Spinal cord (tissue), 10 donors: ENCODE data around the gene SS18L1. TPM values are rescaled to one million over a fixed set of nuclear protein-coding genes. Genes with fewer than 3 reads are reported as not detected.

Experiments used
- DNase-seq, 6 donors: peaks; one replicate each; pipeline versions ENCODE4 v3.0.0 to v3.0.0-alpha.2; 2013 to 2015; ENCODE audit warnings: low spot score in 6 of 6, low read depth in 4 of 6
- H3K27ac ChIP-seq: one replicate; pipeline ENCODE4 v1.5.1; 2013; ENCODE audit warnings: low read depth, low read length, control low read depth
- H3K27me3 ChIP-seq: one replicate; pipeline ENCODE4 v1.6.1; 2013; ENCODE audit warnings: low read length; ENCODE audit not compliant: control insufficient read depth, insufficient read depth
- H3K36me3 ChIP-seq: one replicate; pipeline ENCODE4 v1.6.1; 2013; ENCODE audit warnings: low read length; ENCODE audit not compliant: control insufficient read depth, insufficient read depth
- H3K4me1 ChIP-seq: one replicate; pipeline ENCODE4 v1.6.1; 2013; ENCODE audit warnings: low read length; ENCODE audit not compliant: control insufficient read depth, insufficient read depth
- H3K4me3 ChIP-seq: one replicate; pipeline ENCODE4 v1.5.1; 2013; ENCODE audit warnings: low read depth, low read length, control low read depth
- H3K9me3 ChIP-seq: one replicate; pipeline ENCODE4 v1.6.1; 2013; ENCODE audit warnings: low read length; ENCODE audit not compliant: control insufficient read depth, insufficient read depth
- WGBS: methylation state at CpG from one replicate; pipeline ENCODE4 v1.1.5; 2013; ENCODE audit warnings: missing lambda C conversion rate; ENCODE audit not compliant: insufficient coverage; 5-methylcytosine and 5-hydroxymethylcytosine counted together
- polyA plus RNA-seq, 2 donors: library from polyadenylated mRNA; unstranded; fragments of 120-200 nt; gene quantifications; one replicate each; pipeline ENCODE4 v1.2.1, GENCODE V29; 2013; ENCODE audit not compliant: insufficient read length in 2 of 2
- total RNA-seq, 2 donors: library from RNA; depleted of rRNA in 1 of 2; stranded (reverse); fragments of 120-200 nt in 1 of 2; fragments of >200 nt in 1 of 2; gene quantifications; one replicate each; pipeline versions ENCODE4 v1.2.3 to v1.2.4, GENCODE V29; 2013 to 2014
- donor health status: healthy.

Gene SS18L1
- total and polyA plus RNA-seq, 4 donors = 21.5 to 58.2 (median 47.5) TPM

DNA sequence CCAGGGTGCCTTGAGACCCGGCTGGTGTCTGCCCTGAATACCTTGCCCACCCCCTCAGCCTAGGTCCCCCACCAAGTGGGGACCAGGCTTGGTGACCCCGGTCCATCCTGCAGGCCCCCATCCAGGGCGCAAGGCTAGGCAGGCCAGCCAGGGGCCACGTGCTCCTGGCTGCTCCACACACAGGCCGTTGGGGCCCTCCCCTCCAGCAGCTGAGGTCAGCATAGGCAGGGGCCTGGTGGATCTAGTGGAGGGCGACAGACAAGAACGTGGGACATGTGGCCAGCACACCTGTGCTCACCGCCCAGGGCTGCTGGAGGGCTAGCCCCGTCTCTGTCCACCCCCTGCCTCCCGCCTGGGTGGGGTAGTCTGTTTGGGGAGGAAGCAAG is 84.0 kb downstream of the SS18L1 start:
- Histone ChIP-seq H3K27me3 (peaks cover 10% of the 10 kb centered on the region), H3K27ac (no peak overlapping the region), H3K4me3 (no peak overlapping the region), H3K9me3 (no peaks in the 10 kb centered on the region), H3K4me1 (peaks cover 10% of the 10 kb centered on the region), H3K36me3 (no peaks in the 10 kb centered on the region)
- DNase-seq = no peak
- WGBS = 65% methylated on average over 8 of the region's 10 CpGs

GRCh38 chr20:62227977-62228958 is 84.7 kb downstream of the SS18L1 start:
- WGBS = 60% methylated on average over 35 of the region's 37 CpGs
- H3K27me3 ChIP-seq = peaks cover 6% of the 10 kb centered on the region

GRCh38 chr20:62228982-62229545 is 85.5 kb downstream of the SS18L1 start:
- WGBS = 89% methylated on average over 7 of the region's 7 CpGs
- Histone ChIP-seq H3K27ac (no peak overlapping the region), H3K9me3 (no peaks in the 10 kb centered on the region), H3K27me3 (peaks cover 2% of the 10 kb centered on the region), H3K4me1 (peaks cover 20% of the 10 kb centered on the region), H3K4me3 (no peak overlapping the region), H3K36me3 (no peaks in the 10 kb centered on the region)
- DNase-seq = no peak

More at GRCh38 chr20:62227977-62228958, 84.7 kb downstream of the SS18L1 start:
- H3K9me3 ChIP-seq = no peaks in the 10 kb centered on the region
- DNase-seq = no peak
- no peaks in the 10 kb centered on the region for H3K36me3 ChIP-seq
- H3K4me1 ChIP-seq = peaks cover 16% of the 10 kb centered on the region
- H3K4me3 ChIP-seq = no peak overlapping the region
- no peak overlapping the region for H3K27ac ChIP-seq

DNA sequence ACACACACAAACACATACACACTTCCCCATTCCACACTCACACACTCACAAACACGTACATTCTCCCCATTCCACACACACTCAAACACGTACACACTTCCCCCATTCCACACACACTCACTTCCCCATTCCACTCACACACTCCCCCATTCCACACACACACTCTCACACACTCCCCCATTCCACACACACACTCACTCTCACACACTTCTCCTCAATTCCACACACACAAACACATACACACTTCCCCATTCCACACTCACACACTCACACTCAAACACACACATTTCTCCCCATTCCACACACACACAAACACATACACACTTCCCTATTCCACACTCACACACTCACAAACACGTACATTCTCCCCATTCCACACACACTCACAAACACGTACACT is 86.1 kb downstream of the SS18L1 start:
- 78% methylated on average over 4 of the region's 4 CpGs for WGBS
- H3K9me3 ChIP-seq = no peaks in the 10 kb centered on the region
- peaks cover 25% of the 10 kb centered on the region for H3K4me1 ChIP-seq
- no peak for DNase-seq
- no peak overlapping the region for H3K27ac ChIP-seq
- H3K36me3 ChIP-seq = no peaks in the 10 kb centered on the region
- H3K4me3 ChIP-seq = no peak overlapping the region
- no peaks in the 10 kb centered on the region for H3K27me3 ChIP-seq

GRCh38 chr20:62230276-62230675 is 86.7 kb downstream of the SS18L1 start:
- Histone ChIP-seq H3K4me3 (no peak overlapping the region), H3K27me3 (no peaks in the 10 kb centered on the region), H3K36me3 (no peaks in the 10 kb centered on the region), H3K4me1 (peaks cover 31% of the 10 kb centered on the region), H3K27ac (no peak overlapping the region), H3K9me3 (no peaks in the 10 kb centered on the region)
- no peak for DNase-seq
- WGBS = 100% methylated on average over 2 of the region's 2 CpGs

- Histone ChIP-seq H3K36me3 (no peaks in the 10 kb centered on the region), H3K27me3 (no peaks in the 10 kb centered on the region), H3K27ac (no peak overlapping the region), H3K4me1 (peaks cover 35% of the 10 kb centered on the region), H3K9me3 (no peaks in the 10 kb centered on the region), H3K4me3 (no peak overlapping the region)
- WGBS = 95% methylated on average over 10 of the region's 10 CpGs
- DNase-seq = no peak
Measured at GRCh38 chr20:62230696-62231095, 87.1 kb downstream of the SS18L1 start.

DNA sequence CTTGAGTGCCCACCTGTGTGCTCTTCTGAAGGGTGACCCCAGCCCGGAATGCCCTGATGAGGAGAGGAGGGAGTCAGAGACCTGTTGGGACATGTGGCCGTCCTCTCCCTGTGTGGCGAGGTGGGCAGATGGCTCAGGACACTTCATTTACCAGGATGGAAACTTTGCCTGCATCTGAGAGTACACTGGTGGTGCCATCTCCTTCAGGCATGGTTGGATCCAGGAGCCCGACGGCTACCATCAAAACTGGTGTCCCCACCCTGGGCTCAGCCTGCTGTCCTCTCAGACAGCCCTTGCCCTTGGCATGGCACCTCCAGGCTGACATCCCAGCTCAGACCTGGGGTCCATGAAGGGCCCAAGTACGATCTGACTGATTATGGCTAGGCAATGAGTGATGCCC is 87.7 kb downstream of the SS18L1 start:
- 89% methylated on average over 6 of the region's 6 CpGs for WGBS
- Histone ChIP-seq H3K4me1 (peaks cover 41% of the 10 kb centered on the region), H3K9me3 (no peaks in the 10 kb centered on the region), H3K4me3 (no peak overlapping the region), H3K36me3 (no peaks in the 10 kb centered on the region), H3K27me3 (no peaks in the 10 kb centered on the region), H3K27ac (no peak overlapping the region)
- DNase-seq = no peak

Other genes starting within 250 kb of the SS18L1 start
- gene TAF4, start 77.9 kb upstream of the SS18L1 start, total RNA-seq = 1 to 10 TPM; 7.2 to 8.6 TPM
- 10 to 100 TPM; 17.5 to 20.4 TPM for gene TAF4, start 77.9 kb upstream of the SS18L1 start, polyA plus RNA-seq
- gene LSM14B, start 21.3 kb upstream of the SS18L1 start, total RNA-seq = 10 to 100 TPM; 37.5 to 54.3 TPM
- 10 to 100 TPM; 89.9 to 94.2 TPM for gene LSM14B, start 21.3 kb upstream of the SS18L1 start, polyA plus RNA-seq
- 100 to 1,000 TPM; 118 to 234 TPM for gene PSMA7, start 375 bp upstream of the SS18L1 start, total RNA-seq
- 100 to 1,000 TPM; 186 to 197 TPM for gene PSMA7, start 375 bp upstream of the SS18L1 start, polyA plus RNA-seq
- gene MTG2, start 39.3 kb downstream of the SS18L1 start, total RNA-seq = 10 to 100 TPM; 12.6 to 28.5 TPM
- gene MTG2, start 39.3 kb downstream of the SS18L1 start, polyA plus RNA-seq = 10 to 100 TPM; 39.2 to 43.9 TPM
- gene HRH3, start 76.5 kb downstream of the SS18L1 start, total RNA-seq = 1 to 10 TPM in 1 of 2 donors, under 1 TPM in 1; 0.66 to 1.8 TPM
- 10 to 100 TPM; 10.1 to 10.6 TPM for gene HRH3, start 76.5 kb downstream of the SS18L1 start, polyA plus RNA-seq
- gene OSBPL2, start 94.8 kb downstream of the SS18L1 start, total RNA-seq = 10 to 100 TPM; 37.0 to 39.4 TPM
- gene OSBPL2, start 94.8 kb downstream of the SS18L1 start, polyA plus RNA-seq = 10 to 100 TPM; 48.6 to 52.5 TPM
- gene ADRM1, start 159.2 kb downstream of the SS18L1 start, total RNA-seq = 10 to 100 TPM; 33.7 to 75.3 TPM
- 10 to 100 TPM; 85.4 to 86.1 TPM for gene ADRM1, start 159.2 kb downstream of the SS18L1 start, polyA plus RNA-seq
- 10 to 100 TPM; 15.8 to 51.1 TPM for gene LAMA5, start 223.5 kb downstream of the SS18L1 start, total RNA-seq
- gene LAMA5, start 223.5 kb downstream of the SS18L1 start, polyA plus RNA-seq = 10 to 100 TPM; 78.4 to 86.8 TPM
- gene RPS21, start 243.3 kb downstream of the SS18L1 start, total RNA-seq = 100 to 1,000 TPM; 350 to 685 TPM
- gene RPS21, start 243.3 kb downstream of the SS18L1 start, polyA plus RNA-seq = 100 to 1,000 TPM; 660 to 705 TPM